A673 (cell line): Measurements from ENCODE around the gene KLHL1. TPM values are rescaled to one million over a fixed set of nuclear protein-coding genes. Genes with fewer than 3 reads are reported as not detected.

Source experiments
- BruUV-seq: library from RNA; stranded (reverse); fragments of 400-500 nt; replicated peaks from 2 replicates; lab custom pipeline; 2021; lab: Mats Ljungman, UMichigan
- CTCF ChIA-PET: fragments of 300-600 bp; sonication (Branson Sonifier 250); formaldehyde crosslinking; loops from one replicate; lab custom pipeline; 2022; ENCODE audit warnings: antibody characterized with exemption; lab: Charles Lee
- POLR2A ChIA-PET: fragments of 300-600 bp; sonication (Branson Sonifier 250); formaldehyde crosslinking; loops from one replicate; lab custom pipeline; 2022; ENCODE audit warnings: antibody characterized with exemption; ENCODE audit not compliant: low non-redundant PET; lab: Charles Lee
- DNase-seq: peaks from one replicate; pipeline ENCODE4 v3.0.0-alpha.2; 2015; ENCODE audit warnings: low spot score
- H3K27ac ChIP-seq: fragments of 200-600 bp; sonication (generic); 2 replicates; pipeline ENCODE4 v1.5.1; 2016; ENCODE audit warnings: mixed run types, low read depth, mild to moderate bottlenecking, mixed read lengths, antibody characterized with exemption, low read length; ENCODE audit not compliant: poor library complexity, severe bottlenecking
- H3K27me3 ChIP-seq: fragments of 200-600 bp; sonication (generic); replicated peaks from 2 replicates; pipeline ENCODE4 v1.6.1; 2017; ENCODE audit warnings: mixed run types, low read depth, mild to moderate bottlenecking, mixed read lengths, antibody characterized with exemption, low read length; ENCODE audit not compliant: insufficient read depth, poor library complexity
- H3K36me3 ChIP-seq: fragments of 200-600 bp; sonication (generic); 2 replicates; pipeline ENCODE4 v1.6.1; 2016; ENCODE audit warnings: mixed run types, mild to moderate bottlenecking, mixed read lengths, antibody characterized with exemption, low read length; ENCODE audit not compliant: insufficient read depth, poor library complexity, severe bottlenecking
- H3K4me1 ChIP-seq: fragments of 200-600 bp; sonication (generic); 2 replicates; pipeline ENCODE4 v1.6.1; 2017; ENCODE audit warnings: mixed run types, mild to moderate bottlenecking, mixed read lengths, antibody characterized with exemption, low read length; ENCODE audit not compliant: insufficient read depth, poor library complexity, severe bottlenecking
- H3K4me3 ChIP-seq: fragments of 200-600 bp; sonication (generic); 2 replicates; pipeline ENCODE4 v1.5.1; 2016; ENCODE audit warnings: low read depth, mixed run types, mild to moderate bottlenecking, mixed read lengths, low read length; ENCODE audit not compliant: poor library complexity, severe bottlenecking
- H3K9me3 ChIP-seq: fragments of 200-600 bp; sonication (generic); 2 replicates; pipeline ENCODE4 v1.6.1; 2016; ENCODE audit warnings: mixed run types, low read depth, mild to moderate bottlenecking, mixed read lengths, antibody characterized with exemption, low read length; ENCODE audit not compliant: poor library complexity, severe bottlenecking
- CTCF ChIP-seq: fragments of 300-800, 200-600 bp; sonication (generic); conservative IDR thresholded peaks from 2 replicates; pipeline ENCODE4 v1.5.1; 2017; ENCODE audit warnings: low read depth, mild to moderate bottlenecking, antibody characterized with exemption, low read length, moderate library complexity, mixed read lengths
- EZH2 ChIP-seq: fragments of 200-600 bp; sonication (generic); IDR thresholded peaks from 2 replicates; pipeline ENCODE4 v1.6.1; 2017; ENCODE audit warnings: borderline replicate concordance, low read depth, mild to moderate bottlenecking, mixed read lengths, antibody characterized with exemption, low read length; ENCODE audit not compliant: poor library complexity, severe bottlenecking
- intact Hi-C: fragments of 100-400 bp; cut with micrococcal nuclease; formaldehyde crosslinking; loops from one replicate; pipeline ENCODE4 v1.10.0; 2022; ENCODE audit not compliant: unreplicated experiment
- total RNA-seq: library from RNA; stranded (reverse); gene quantifications from 2 replicates; pipeline ENCODE4 v1.2.3, GENCODE V29; 2021

The KLHL1 gene
- total RNA-seq, 1 experiment from 2014 or later = not detected

DNA sequence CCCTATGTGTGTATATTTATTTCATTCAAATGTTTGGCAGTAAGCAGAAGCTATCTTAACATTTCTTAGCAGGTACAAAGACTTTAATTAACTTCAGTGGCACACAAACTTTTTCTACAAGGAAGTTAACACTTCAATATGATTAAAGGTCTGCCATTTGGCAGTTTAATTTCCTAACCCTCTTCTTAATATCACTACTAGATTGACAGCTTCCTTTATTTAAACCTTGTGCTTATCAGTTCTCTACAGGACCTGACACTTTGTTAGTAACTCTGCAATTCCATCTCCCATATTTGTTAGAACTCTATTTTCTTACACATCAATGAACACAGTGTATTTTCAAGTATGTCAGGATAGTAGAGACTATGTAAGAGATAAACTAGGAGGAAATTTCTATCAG, 153.0 kb downstream of the KLHL1 start:
- Histone ChIP-seq H3K27me3 (peaks cover 8% of the 10 kb centered on the region), H3K27ac (no peak overlapping the region), H3K4me3 (no peak overlapping the region), H3K36me3 (no peaks in the 10 kb centered on the region), H3K9me3 (no peaks in the 10 kb centered on the region), H3K4me1 (no peaks in the 10 kb centered on the region)
- BruUV-seq = no TSS peak
- TF ChIP-seq EZH2 (no peak), CTCF (no peak)
- no peak for DNase-seq
- ChIA-PET POLR2A (no interaction called here), CTCF (no interaction called here)
- intact Hi-C loops = no loop called here

- Histone ChIP-seq H3K9me3 (no peaks in the 10 kb centered on the region), H3K4me3 (no peak overlapping the region), H3K36me3 (no peaks in the 10 kb centered on the region), H3K27ac (no peak overlapping the region), H3K27me3 (peaks cover 15% of the 10 kb centered on the region), H3K4me1 (no peaks in the 10 kb centered on the region)
- no TSS peak for BruUV-seq
- ChIA-PET CTCF (no interaction called here), POLR2A (no interaction called here)
- TF ChIP-seq CTCF = no peak
- no peak for TF ChIP-seq EZH2
- no peak for DNase-seq
- intact Hi-C loops = no loop called here
Measured at GRCh38 chr13:69951412-69951811, 156.8 kb downstream of the KLHL1 start.

GRCh38 chr13:69950160-69950559, 158.1 kb downstream of the KLHL1 start:
- ChIA-PET CTCF (no interaction called here), POLR2A (no interaction called here)
- intact Hi-C loops = no loop called here
- no peak for DNase-seq
- H3K27me3 ChIP-seq = peaks cover 15% of the 10 kb centered on the region
- no peaks in the 10 kb centered on the region for H3K4me1 ChIP-seq
- H3K27ac ChIP-seq = no peak overlapping the region
- TF ChIP-seq EZH2 (no peak), CTCF (no peak)
- BruUV-seq = no TSS peak
- no peaks in the 10 kb centered on the region for H3K9me3 ChIP-seq
- H3K4me3 ChIP-seq = no peak overlapping the region
- no peaks in the 10 kb centered on the region for H3K36me3 ChIP-seq
